ENCODE results near the gene C12orf50. TPM values are rescaled to one million over a fixed set of nuclear protein-coding genes. Genes with fewer than 3 reads are reported as not detected.
"Not testable (repeated sequence)": the region's sequence is repeated elsewhere in the genome, so short reads cannot be mapped to it uniquely, and the experiment has no call there.

C12orf50 gene
- total and polyA plus RNA-seq, 7 experiments from 2014 or later: 0.11 to 0.16 (median 0.12) TPM; not detected in 4

- H3K9me3 ChIP-seq (ENCODE audit: control insufficient read depth in 2 of 3, low read length in 3 of 3): no peaks in the 10 kb centered on the region
- H3K27me3 ChIP-seq (ENCODE audit: control insufficient read depth in 2 of 2, insufficient read depth in 2 of 2, low read length in 2 of 2): no peaks in the 10 kb centered on the region
- no peak overlapping the region for H3K4me3 ChIP-seq (ENCODE audit: low read length)
- no peak for ATAC-seq
- Mint-ChIP-seq H3K9me3 (peaks cover 0 to 2% (median 0%) of the 10 kb centered on the region in 11 donors), H3K36me3 (no peaks in the 10 kb centered on the region), H3K27ac (no peak overlapping the region), H3K4me3 (no peak overlapping the region), H3K27me3 (peaks cover 0 to 23% (median 15%) of the 10 kb centered on the region in 5 donors), H3K4me1 (no peaks in the 10 kb centered on the region)
- no peaks in the 10 kb centered on the region for H3K36me3 ChIP-seq (ENCODE audit: control insufficient read depth in 2 of 3, insufficient read depth in 3 of 3, low read length in 3 of 3)
- intact Hi-C loops (cut with micrococcal nuclease): no loop called here
- no peak overlapping the region for H3K27ac ChIP-seq (ENCODE audit: low read depth, low read length)
- H3K4me1 ChIP-seq (ENCODE audit: control insufficient read depth in 2 of 2, insufficient read depth in 2 of 2, low read length in 2 of 2): no peaks in the 10 kb centered on the region
- no peak for DNase-seq
- ChIA-PET CTCF (no interaction called here), POLR2A (no interaction called here)
Observed at GRCh38 chr12:87981495-87981894, 47.7 kb downstream of the C12orf50 start.

- Histone ChIP-seq H3K27me3 (ENCODE audit: control insufficient read depth in 2 of 2, insufficient read depth in 2 of 2, low read length in 2 of 2) (no peaks in the 10 kb centered on the region), H3K4me3 (ENCODE audit: low read length) (no peak overlapping the region), H3K36me3 (ENCODE audit: control insufficient read depth in 2 of 3, insufficient read depth in 3 of 3, low read length in 3 of 3) (no peaks in the 10 kb centered on the region), H3K27ac (ENCODE audit: low read depth, low read length) (no peak overlapping the region), H3K9me3 (ENCODE audit: control insufficient read depth in 2 of 3, low read length in 3 of 3) (no peaks in the 10 kb centered on the region), H3K4me1 (ENCODE audit: control insufficient read depth in 2 of 2, insufficient read depth in 2 of 2, low read length in 2 of 2) (no peaks in the 10 kb centered on the region)
- ChIA-PET POLR2A (no interaction called here), CTCF (no interaction called here)
- Mint-ChIP-seq H3K4me1 (no peaks in the 10 kb centered on the region), H3K9me3 (peaks cover 0 to 9% (median 6%) of the 10 kb centered on the region in 11 donors), H3K4me3 (no peak overlapping the region), H3K36me3 (peaks cover 0 to 6% (median 0%) of the 10 kb centered on the region in 5 donors), H3K27me3 (peaks cover 0 to 18% (median 8%) of the 10 kb centered on the region in 5 donors), H3K27ac (no peak overlapping the region)
- ATAC-seq: no peak
- DNase-seq: no peak
- intact Hi-C loops (cut with micrococcal nuclease): no loop called here
Observed at GRCh38 chr12:87975879-87976278, 53.3 kb downstream of the C12orf50 start.

GRCh38 chr12:87967871-87968270 is 61.3 kb downstream of the C12orf50 start:
- no peaks in the 10 kb centered on the region for H3K36me3 Mint-ChIP-seq
- no peaks in the 10 kb centered on the region for H3K27me3 ChIP-seq (ENCODE audit: control insufficient read depth in 2 of 2, insufficient read depth in 2 of 2, low read length in 2 of 2)
- CTCF ChIA-PET: no interaction called here
- no peak overlapping the region for H3K4me3 Mint-ChIP-seq
- H3K4me1 ChIP-seq (ENCODE audit: control insufficient read depth in 2 of 2, insufficient read depth in 2 of 2, low read length in 2 of 2): no peaks in the 10 kb centered on the region
- no peak overlapping the region for H3K27ac Mint-ChIP-seq
- H3K9me3 ChIP-seq (ENCODE audit: control insufficient read depth in 2 of 3, low read length in 3 of 3): no peaks in the 10 kb centered on the region
- DNase-seq (no peak), ATAC-seq (no peak)
- H3K9me3 Mint-ChIP-seq: peaks cover 0 to 12% (median 1%) of the 10 kb centered on the region in 11 donors
- H3K4me1 Mint-ChIP-seq: no peaks in the 10 kb centered on the region
- no peak overlapping the region for H3K27ac ChIP-seq (ENCODE audit: low read depth, low read length)
- peaks cover 0 to 5% (median 0%) of the 10 kb centered on the region in 5 donors for H3K27me3 Mint-ChIP-seq
- POLR2A ChIA-PET: no interaction called here
- intact Hi-C loops (cut with micrococcal nuclease): no loop called here
- no peaks in the 10 kb centered on the region for H3K36me3 ChIP-seq (ENCODE audit: control insufficient read depth in 2 of 3, insufficient read depth in 3 of 3, low read length in 3 of 3)
- no peak overlapping the region for H3K4me3 ChIP-seq (ENCODE audit: low read length)

DNA sequence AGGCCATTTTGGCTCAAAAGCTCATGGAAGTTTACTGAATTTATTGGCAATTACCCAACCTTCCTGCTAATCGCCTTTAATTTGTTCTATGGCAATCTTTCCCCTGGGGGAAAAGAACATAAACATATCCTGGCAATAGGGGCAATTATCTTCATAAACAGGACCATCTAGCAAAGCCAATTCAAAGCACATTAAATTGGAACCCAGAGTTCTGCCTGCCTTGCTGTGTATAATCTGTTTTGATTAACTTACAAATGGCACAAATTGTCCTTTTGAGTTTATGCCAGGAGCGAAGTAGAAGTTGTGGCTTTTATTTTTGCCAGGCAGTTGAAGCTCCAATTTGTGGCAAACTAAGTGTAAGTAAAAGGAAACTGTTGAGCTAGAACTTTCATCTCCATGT is 68.6 kb downstream of the C12orf50 start:
- ATAC-seq: no peak
- Mint-ChIP-seq H3K27me3 (peaks cover 0 to 14% (median 6%) of the 10 kb centered on the region in 5 donors), H3K4me3 (no peak overlapping the region), H3K9me3 (no peaks in the 10 kb centered on the region), H3K36me3 (no peaks in the 10 kb centered on the region), H3K4me1 (no peaks in the 10 kb centered on the region), H3K27ac (no peak overlapping the region)
- H3K27ac ChIP-seq (ENCODE audit: low read depth, low read length): no peak overlapping the region
- CTCF ChIA-PET: no interaction called here
- no peak for DNase-seq
- no peaks in the 10 kb centered on the region for H3K9me3 ChIP-seq (ENCODE audit: control insufficient read depth in 2 of 3, low read length in 3 of 3)
- no peaks in the 10 kb centered on the region for H3K36me3 ChIP-seq (ENCODE audit: control insufficient read depth in 2 of 3, insufficient read depth in 3 of 3, low read length in 3 of 3)
- no peaks in the 10 kb centered on the region for H3K27me3 ChIP-seq (ENCODE audit: control insufficient read depth in 2 of 2, insufficient read depth in 2 of 2, low read length in 2 of 2)
- H3K4me3 ChIP-seq (ENCODE audit: low read length): no peak overlapping the region
- no peaks in the 10 kb centered on the region for H3K4me1 ChIP-seq (ENCODE audit: control insufficient read depth in 2 of 2, insufficient read depth in 2 of 2, low read length in 2 of 2)
- intact Hi-C loops (cut with micrococcal nuclease): no loop called here
- POLR2A ChIA-PET: no interaction called here

DNA sequence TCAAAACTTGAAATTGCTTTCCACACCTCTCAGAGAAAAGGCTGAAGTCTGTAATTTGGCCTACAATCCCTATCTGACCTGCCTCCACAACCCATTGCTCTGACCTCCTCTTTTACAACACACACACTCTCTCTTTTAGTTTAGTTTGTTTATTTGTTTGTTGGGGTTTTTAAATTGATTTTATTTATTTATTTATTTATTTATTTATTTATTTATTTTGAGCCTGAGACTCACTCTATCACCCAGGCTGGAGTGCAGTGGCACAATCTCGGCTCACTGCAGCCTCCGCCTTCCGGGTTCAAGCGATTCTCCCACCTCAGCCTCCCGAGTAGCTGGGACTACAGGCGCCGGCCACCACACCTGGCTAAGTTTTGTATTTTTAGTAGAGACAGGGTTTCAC is 75.2 kb downstream of the C12orf50 start:
- CTCF ChIA-PET; H3K4me3 ChIP-seq (ENCODE audit: low read length); H3K9me3 Mint-ChIP-seq; H3K27me3 ChIP-seq (ENCODE audit: control insufficient read depth in 2 of 2, insufficient read depth in 2 of 2, low read length in 2 of 2); H3K4me3 Mint-ChIP-seq; H3K36me3 Mint-ChIP-seq; H3K36me3 ChIP-seq (ENCODE audit: control insufficient read depth in 2 of 3, insufficient read depth in 3 of 3, low read length in 3 of 3); ATAC-seq; H3K4me1 Mint-ChIP-seq; H3K27ac Mint-ChIP-seq; intact Hi-C loops (cut with micrococcal nuclease); H3K9me3 ChIP-seq (ENCODE audit: control insufficient read depth in 2 of 3, low read length in 3 of 3); H3K27ac ChIP-seq (ENCODE audit: low read depth, low read length); POLR2A ChIA-PET; H3K4me1 ChIP-seq (ENCODE audit: control insufficient read depth in 2 of 2, insufficient read depth in 2 of 2, low read length in 2 of 2); DNase-seq: not testable (repeated sequence)
- peaks cover 0 to 10% (median 2%) of the 10 kb centered on the region in 5 donors for H3K27me3 Mint-ChIP-seq

- ATAC-seq: no peak
- no peaks in the 10 kb centered on the region for H3K9me3 ChIP-seq (ENCODE audit: control insufficient read depth in 2 of 3, low read length in 3 of 3)
- no peak overlapping the region for H3K27ac ChIP-seq (ENCODE audit: low read depth, low read length)
- POLR2A ChIA-PET: no interaction called here
- Mint-ChIP-seq H3K27me3 (peaks cover 0 to 10% (median 2%) of the 10 kb centered on the region in 5 donors), H3K36me3 (no peaks in the 10 kb centered on the region), H3K4me1 (no peaks in the 10 kb centered on the region), H3K4me3 (no peak overlapping the region), H3K9me3 (peaks cover 0 to 5% (median 0%) of the 10 kb centered on the region in 11 donors), H3K27ac (no peak overlapping the region)
- CTCF ChIA-PET: no interaction called here
- no peaks in the 10 kb centered on the region for H3K36me3 ChIP-seq (ENCODE audit: control insufficient read depth in 2 of 3, insufficient read depth in 3 of 3, low read length in 3 of 3)
- intact Hi-C loops (cut with micrococcal nuclease): no loop called here
- no peak for DNase-seq
- H3K4me1 ChIP-seq (ENCODE audit: control insufficient read depth in 2 of 2, insufficient read depth in 2 of 2, low read length in 2 of 2): no peaks in the 10 kb centered on the region
- no peak overlapping the region for H3K4me3 ChIP-seq (ENCODE audit: low read length)
- no peaks in the 10 kb centered on the region for H3K27me3 ChIP-seq (ENCODE audit: control insufficient read depth in 2 of 2, insufficient read depth in 2 of 2, low read length in 2 of 2)
Observed at GRCh38 chr12:87953256-87953860, 75.8 kb downstream of the C12orf50 start.

- DNase-seq: no peak
- no peak overlapping the region for H3K4me3 ChIP-seq (ENCODE audit: low read length)
- ChIA-PET CTCF (no interaction called here), POLR2A (no interaction called here)
- Mint-ChIP-seq H3K4me3 (no peak overlapping the region), H3K36me3 (no peaks in the 10 kb centered on the region), H3K27me3 (peaks cover 0 to 10% (median 2%) of the 10 kb centered on the region in 5 donors), H3K4me1 (no peaks in the 10 kb centered on the region), H3K27ac (no peak overlapping the region), H3K9me3 (peaks cover 0 to 9% (median 0%) of the 10 kb centered on the region in 11 donors)
- H3K36me3 ChIP-seq (ENCODE audit: control insufficient read depth in 2 of 3, insufficient read depth in 3 of 3, low read length in 3 of 3): no peaks in the 10 kb centered on the region
- no peaks in the 10 kb centered on the region for H3K9me3 ChIP-seq (ENCODE audit: control insufficient read depth in 2 of 3, low read length in 3 of 3)
- ATAC-seq: no peak
- no peak overlapping the region for H3K27ac ChIP-seq (ENCODE audit: low read depth, low read length)
- intact Hi-C loops (cut with micrococcal nuclease): no loop called here
- H3K4me1 ChIP-seq (ENCODE audit: control insufficient read depth in 2 of 2, insufficient read depth in 2 of 2, low read length in 2 of 2): no peaks in the 10 kb centered on the region
- H3K27me3 ChIP-seq (ENCODE audit: control insufficient read depth in 2 of 2, insufficient read depth in 2 of 2, low read length in 2 of 2): no peaks in the 10 kb centered on the region
Observed at GRCh38 chr12:87952850-87953249, 76.4 kb downstream of the C12orf50 start.
